NCI-H510A (cell line): ENCODE data around the gene SLC35A2.
"Not testable (repeated sequence)": the region's sequence is repeated elsewhere in the genome, so short reads cannot be mapped to it uniquely, and the experiment has no call there.

ENCODE experiments used
- DNase-seq: peaks from one replicate; lab custom pipeline; 2025; lab: John Stamatoyannopoulos, UW

Gene SLC35A2

GRCh38 chrX:48902135-48902534 lies 9.3 kb downstream of the SLC35A2 start:
- no peak for DNase-seq

GRCh38 chrX:48901069-48901468 lies 10.4 kb downstream of the SLC35A2 start:
- no peak for DNase-seq

GRCh38 chrX:48899078-48899410 lies 12.4 kb downstream of the SLC35A2 start:
- no peak for DNase-seq

- DNase-seq, result peak; percentile 85
Observed at GRCh38 chrX:48897625-48898306, 13.7 kb downstream of the SLC35A2 start, which contains the start of the genes PQBP1 and TIMM17B. PQBP1 (plus strand) TSS chrX:48897930; CDS start chrX:48898510, 580 bp downstream. TIMM17B (minus strand) TSS chrX:48897768; CDS start chrX:48897749, 19 bp downstream.

GRCh38 chrX:48897157-48897624 lies 14.3 kb downstream of the SLC35A2 start:
- DNase-seq, result peak; percentile 82

GRCh38 chrX:48896611-48897011 lies 14.8 kb downstream of the SLC35A2 start:
- DNase-seq, result peak; percentile 9

GRCh38 chrX:48894891-48895290 lies 16.6 kb downstream of the SLC35A2 start:
- DNase-seq, result no peak

- no peak for DNase-seq
Observed at GRCh38 chrX:48893556-48894348, 17.7 kb downstream of the SLC35A2 start.

- DNase-seq, result no peak
Observed at GRCh38 chrX:48892896-48893295, 18.6 kb downstream of the SLC35A2 start.

- DNase-seq, result peak; percentile 84
Observed at GRCh38 chrX:48891402-48892288, 19.8 kb downstream of the SLC35A2 start.

- DNase-seq, result peak; percentile 28
Observed at GRCh38 chrX:48890934-48891401, 20.5 kb downstream of the SLC35A2 start.

GRCh38 chrX:48890296-48890925 lies 21.0 kb downstream of the SLC35A2 start:
- no peak for DNase-seq

- DNase-seq, result not testable (repeated sequence)
Observed at GRCh38 chrX:48886586-48886985, 24.9 kb downstream of the SLC35A2 start.

- DNase-seq, result no peak
Observed at GRCh38 chrX:48883729-48884128, 27.7 kb downstream of the SLC35A2 start.

GRCh38 chrX:48876944-48877343 lies 34.5 kb downstream of the SLC35A2 start:
- DNase-seq, result not testable (repeated sequence)

GRCh38 chrX:48872017-48872416 lies 39.4 kb downstream of the SLC35A2 start:
- DNase-seq, result not testable (repeated sequence)

- DNase-seq, result no peak
Observed at GRCh38 chrX:48864210-48864609, 47.2 kb downstream of the SLC35A2 start.

GRCh38 chrX:48854898-48855297 lies 56.5 kb downstream of the SLC35A2 start:
- no peak for DNase-seq

- not testable (repeated sequence) for DNase-seq
Observed at GRCh38 chrX:48854121-48854804, 57.2 kb downstream of the SLC35A2 start.

- not testable (repeated sequence) for DNase-seq
Observed at GRCh38 chrX:48853494-48853893, 58.0 kb downstream of the SLC35A2 start.
